ENCODE results near the gene NUBP2.
"Not testable (repeated sequence)": the region's sequence is repeated elsewhere in the genome, so short reads cannot be mapped to it uniquely, and the experiment has no call there.

The NUBP2 gene

DNA sequence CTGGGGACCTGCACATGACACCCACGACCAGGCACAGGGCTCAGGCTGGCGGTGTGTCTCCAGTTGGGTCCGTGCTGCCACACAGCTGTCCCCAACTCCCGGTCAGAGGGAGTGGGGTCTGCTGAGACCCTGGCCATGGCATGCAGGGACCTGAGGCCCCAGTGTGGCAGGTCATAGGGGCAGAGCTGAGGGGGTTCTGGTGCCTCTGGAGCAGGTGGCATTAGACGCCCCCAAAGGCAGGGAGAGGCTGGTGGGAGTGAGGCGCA, 4.2 kb downstream of the NUBP2 start:
- no peak for DNase-seq

DNA sequence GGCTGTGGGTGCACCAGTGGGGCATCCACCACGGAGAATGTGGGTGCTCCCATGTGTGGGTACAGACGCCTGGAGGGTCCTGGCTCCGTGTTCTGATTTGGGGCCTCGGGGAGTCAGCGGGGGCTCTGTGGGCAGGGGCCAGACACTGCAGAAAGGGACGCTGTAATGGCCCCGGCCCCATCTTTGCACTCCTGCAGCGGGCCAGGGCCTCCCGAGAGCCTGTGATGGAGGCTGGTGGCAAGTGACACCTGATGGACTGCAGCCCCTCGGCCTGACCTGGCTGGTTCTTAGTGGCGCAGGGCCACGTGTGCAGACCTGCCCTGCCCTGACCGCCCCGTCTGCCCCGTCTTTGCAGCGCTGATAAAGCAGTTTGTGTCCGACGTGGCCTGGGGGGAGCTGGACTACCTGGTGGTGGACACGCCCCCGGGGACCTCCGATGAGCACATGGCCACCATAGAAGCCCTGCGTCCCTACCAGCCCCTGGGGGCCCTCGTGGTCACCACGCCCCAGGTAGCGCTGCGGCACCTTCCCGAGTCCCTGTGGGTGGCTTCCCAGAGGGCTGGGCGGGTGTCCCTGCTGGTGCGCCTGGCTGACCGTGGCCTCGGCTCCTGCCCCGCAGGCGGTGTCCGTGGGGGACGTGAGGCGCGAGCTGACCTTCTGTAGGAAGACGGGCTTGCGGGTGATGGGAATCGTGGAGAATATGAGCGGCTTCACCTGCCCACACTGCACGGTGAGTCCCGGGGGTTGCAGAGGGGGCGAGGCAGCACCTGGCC, 4.7 kb downstream of the NUBP2 start:
- DNase-seq, result no peak

- DNase-seq, result no peak
These were observed 5.4 kb downstream of the NUBP2 start for GRCh38 chr16:1788095-1788707.

DNA sequence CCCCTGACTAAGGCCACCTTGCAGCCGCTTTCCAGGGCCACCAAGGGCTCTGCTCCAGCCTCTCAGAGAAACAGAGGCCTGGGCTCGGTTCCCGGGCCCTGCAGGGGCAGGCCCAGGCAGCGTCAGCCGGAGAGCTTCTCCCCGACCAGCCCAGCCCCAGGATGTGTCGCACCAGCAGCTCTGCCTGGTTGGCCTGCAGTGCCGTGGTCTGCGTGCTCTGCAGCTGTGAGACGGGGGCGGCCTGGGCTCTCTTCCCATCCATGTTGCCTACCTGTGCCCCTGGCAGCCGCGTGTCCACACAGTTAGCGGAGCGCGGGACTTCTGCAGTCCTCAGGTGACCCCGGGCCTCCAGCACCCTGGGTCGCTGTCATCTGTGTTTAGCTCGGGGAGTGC, 5.9 kb downstream of the NUBP2 start:
- DNase-seq, result no peak

GRCh38 chr16:1789643-1790045, 6.9 kb downstream of the NUBP2 start:
- no peak for DNase-seq

DNA sequence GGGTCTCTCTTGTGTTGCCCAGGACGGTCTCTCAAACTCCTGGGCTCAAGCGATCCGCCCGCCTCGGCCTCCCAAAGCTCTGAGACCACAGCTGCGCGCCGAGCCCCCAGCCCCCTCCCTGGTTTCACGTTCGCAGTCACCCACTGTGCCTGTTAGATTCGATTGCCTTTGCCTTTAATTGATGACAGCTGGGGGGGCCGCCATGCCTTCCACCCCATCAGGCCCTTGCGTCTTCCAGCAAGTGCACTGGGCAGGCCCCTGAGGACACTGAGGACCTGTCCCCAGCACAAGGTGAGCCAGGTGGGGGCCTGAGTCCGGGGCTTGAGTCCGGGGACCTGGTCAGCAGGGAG, 7.5 kb downstream of the NUBP2 start:
- DNase-seq, result no peak

DNA sequence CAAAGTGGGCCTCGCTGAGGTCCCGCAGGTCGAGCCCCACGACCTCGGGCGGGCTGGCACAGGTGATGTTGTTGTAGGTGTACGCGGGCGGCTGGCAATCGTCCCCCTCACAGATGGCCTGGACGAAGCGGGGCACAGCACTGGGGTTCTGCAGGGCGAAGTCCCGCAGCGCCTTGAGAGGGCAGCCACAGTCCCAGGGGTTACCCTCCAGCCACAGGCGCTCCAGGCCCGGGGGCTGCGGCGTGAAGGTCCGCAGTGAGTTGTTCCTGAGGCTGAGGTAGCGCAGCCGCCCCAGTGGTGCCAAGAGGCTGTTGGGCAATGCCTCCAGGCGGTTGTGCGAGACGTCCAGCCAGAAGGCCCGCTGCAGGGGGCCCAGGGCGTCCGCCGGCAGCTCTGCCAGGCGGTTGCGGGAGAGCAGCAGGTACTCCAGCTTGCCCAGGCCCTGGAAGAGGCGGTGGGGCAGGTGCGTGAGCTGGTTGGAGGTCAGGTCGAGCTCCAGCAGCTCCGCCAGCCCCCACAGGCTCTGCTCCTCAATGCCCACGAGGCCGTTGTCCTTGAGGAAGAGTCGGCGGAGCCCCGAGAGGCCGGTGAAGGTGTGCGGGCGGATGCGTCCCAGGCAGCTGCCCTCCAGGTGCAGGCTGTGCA, 8.0 kb downstream of the NUBP2 start:
- no peak for DNase-seq

GRCh38 chr16:1791256-1791942, 8.6 kb downstream of the NUBP2 start:
- DNase-seq, result no peak

DNA sequence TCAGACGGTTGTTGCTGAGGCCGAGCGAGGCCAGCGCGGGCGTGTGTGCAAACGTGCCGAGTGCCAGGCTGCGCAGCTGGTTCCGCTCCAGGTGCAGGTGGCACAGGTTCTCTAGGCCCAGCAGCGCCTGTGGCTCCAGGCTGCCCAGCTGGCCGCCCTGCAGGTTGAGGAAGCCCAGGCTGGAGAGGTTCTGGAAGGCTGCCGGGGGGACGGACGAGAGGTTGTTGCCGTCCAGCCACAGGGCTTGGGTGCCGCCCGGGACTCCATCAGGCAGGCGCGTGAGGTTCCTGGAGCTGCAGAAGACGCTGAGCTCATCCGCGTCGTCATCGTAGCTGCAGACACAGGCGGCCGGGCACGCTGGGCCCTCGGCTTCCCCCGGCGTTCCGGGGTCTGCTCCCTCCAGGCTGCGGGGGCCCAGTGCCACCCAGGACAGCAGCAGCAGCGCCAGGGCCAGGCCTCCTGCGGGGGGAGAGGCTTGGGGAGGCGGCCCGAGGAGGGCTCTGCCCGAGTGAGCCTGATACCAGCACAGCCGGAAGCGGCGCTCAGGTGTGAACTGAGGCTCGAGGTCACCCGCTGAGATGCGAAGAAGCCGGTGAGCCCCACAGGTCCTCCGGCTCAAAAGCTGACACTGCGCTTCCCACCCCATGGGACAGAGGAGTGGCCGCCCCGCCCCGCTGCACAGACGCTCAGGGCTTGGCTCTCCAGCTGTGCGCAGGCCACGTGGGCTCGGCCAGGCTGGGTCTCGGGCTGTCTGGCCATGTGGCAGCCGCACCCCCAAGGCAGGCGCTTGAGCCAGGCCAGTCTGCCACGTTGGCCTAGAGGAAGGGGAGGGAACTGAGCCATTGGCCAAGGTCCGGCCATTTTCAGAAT, 9.4 kb downstream of the NUBP2 start:
- DNase-seq, result no peak

DNA sequence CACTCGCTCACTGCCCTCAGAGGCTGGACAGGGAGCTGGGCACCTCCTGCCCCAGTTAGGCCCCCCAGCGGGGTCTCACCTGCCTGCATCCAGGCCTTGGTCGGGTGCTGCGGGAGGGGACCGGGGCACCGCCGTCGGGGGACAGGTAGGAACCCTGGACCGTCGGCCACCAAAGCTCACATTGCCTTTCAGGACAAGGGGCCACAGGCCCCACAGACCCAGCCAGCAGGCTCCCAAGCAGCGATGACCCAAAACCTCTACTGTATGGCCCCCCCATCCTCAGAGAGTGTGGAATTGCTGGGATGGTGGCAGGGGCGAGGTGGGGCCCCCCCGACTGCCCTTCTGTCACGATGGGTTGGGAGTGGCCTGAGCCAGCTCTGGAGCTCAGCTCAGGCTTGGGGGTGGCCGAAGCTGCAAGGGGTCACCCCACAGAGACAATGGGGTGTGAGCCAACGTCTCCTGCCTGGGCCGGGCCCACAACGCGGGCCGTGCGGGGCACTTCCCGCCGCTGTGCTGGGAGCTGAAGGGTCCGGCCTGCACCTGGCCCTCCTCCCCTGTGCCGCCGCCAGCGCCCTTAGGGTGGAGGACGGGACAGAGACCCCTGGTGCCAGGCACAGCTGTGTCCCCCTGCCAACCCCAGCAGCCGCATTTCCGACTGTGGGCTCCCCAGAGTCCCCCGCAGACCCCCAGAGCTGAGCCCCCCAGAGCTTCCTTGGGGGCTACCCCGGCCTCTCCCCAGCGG, 10.2 kb downstream of the NUBP2 start:
- no peak for DNase-seq

DNA sequence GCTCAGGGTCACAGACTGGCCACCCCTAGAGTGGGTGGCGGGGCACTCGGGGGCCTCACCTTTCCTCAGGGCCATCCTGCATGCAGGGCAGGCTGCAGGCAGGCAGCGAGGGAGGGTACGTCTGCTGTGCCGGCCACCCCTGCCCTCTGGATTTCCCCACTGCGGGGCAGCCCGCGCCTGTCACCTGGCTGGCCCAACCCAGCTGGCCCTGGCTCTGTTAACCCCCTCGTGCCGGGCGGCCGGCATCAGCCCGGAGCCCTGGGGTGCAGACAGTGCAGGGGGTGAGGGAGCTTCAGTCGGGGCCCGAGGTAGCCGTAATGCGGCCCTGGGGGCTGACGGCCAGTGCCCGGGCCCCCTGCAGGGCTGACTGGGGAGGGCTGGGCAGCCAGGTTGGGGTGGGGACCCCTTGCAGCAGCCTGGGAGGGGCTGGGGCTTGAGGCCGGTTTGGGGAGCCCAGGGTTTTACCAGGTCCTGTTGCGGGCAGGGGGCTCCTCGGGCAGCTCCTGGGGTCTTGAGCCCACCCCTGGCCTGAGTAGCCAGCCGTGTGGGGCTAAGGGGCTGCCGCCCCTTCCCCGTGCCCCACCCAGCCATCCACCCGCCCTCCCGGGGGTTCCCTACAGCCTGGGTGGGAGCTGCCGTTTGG, 10.9 kb downstream of the NUBP2 start, which contains the start of gene IGFALS:
Gene IGFALS, minus strand, starts transcription at position 128 of the 643 bp plus-strand sequence. Its CDS starts 53 bp downstream, at position 75.
- DNase-seq, result no peak

DNA sequence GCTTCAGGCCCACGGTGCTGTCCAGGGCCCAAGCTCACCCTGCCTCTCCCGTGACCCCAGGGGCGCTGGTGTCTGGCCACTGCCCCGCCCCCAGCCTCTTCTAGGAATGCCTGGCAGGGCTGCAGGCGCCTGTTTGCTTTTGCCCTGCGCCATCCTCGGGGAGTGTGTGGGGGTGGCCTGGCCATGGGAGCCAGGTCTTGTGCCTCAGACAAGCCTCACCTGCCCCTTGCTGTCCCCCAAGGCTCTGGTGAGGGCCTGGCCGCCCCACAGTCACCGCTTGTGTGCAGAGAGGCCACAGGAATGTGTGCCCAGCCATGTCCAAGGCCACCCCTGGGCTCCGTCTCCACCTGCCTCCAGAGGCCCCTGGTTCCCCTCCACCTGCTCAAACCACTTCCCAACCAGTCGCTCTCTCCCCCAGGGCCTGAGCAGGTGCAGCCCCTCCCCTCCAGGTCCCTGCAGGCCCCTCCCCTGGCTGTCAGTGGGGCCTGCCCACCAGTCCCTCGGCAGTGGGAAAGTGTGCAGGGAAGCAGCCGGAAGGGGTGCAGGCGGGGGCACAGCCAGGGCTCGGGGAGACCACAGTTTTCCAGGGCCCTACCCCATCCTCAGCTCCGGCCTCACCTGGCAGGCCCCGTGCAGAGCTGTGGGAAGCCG, 11.6 kb downstream of the NUBP2 start:
- peak in 1 of 2 experiments; percentile 37 for DNase-seq

DNA sequence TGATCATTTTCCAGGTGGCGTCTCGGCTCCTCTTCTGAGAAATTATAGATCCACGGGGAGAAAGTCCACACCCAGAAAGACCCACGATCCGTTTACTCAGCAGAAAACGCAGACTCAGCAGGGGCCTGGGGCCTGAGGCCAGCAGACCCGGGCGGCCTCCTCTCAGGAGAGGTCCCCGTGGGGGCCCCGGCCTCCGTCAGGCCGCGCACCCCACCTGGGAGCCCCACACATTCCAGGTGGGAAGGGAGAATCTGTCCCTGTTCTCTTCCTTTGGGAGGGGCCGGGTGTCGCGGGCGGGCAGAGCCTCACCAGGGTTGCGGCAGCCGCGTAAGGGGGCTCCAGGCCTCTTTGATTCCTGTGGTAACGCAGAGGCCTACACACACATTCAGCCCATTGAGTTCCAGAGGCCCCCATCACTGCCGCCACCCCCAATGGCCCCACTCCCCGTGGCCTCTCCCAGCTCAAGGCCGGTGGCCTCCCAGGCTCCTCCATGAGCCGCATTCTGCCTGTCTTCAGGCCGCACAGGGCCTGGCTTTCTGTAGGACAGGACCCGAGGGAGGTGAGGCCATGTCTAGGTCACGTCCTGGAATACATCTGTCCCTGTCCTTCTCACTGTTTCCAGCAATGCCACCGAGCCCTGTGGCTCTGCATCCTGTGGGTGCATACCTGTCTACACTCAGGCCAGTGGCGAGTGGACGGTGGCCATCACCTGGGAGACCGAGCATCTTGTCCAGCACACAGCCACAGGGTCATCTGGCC, 12.3 kb downstream of the NUBP2 start:
- no peak for DNase-seq

- DNase-seq, result not testable (repeated sequence)
These were observed 16.5 kb downstream of the NUBP2 start for GRCh38 chr16:1799263-1799662.

DNA sequence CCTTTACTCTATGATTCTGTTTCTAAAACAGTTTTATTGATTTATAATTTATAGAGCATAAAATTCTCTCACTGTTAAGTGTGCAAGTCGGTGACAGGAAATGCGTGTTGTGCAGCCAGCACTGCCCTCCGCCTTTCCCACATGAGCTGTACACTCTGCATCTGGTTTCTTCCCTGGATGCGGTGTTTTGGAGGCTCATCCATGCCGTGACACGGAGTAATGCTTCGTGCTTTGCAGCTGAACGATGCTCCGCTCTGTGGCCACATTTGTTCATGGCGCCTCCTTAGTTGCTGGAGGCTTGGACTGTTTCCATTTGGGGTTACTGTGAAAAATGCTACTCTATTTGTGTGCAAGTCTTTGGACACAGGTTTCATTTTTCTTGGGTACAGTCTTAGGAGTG, 17.9 kb downstream of the NUBP2 start:
- no peak for DNase-seq

DNA sequence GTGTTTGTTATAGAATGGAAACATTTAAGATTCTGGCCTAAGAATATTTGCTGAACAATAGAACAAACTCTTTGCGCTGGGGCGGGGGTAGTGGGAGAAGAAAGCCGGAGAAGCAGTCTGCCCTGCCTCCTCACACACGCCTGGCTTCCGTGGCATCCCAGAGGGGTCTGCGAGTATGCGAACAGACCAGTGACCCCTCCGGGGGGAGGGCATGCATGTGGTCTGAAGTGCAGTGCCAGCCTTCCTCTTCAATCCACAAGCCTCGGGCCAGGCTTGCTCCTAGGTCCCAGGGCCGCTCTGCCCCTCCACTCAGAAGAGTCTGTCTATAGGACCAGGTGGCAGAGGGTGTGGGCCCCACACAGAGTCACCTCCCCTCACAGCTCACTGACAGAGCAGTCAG, 24.9 kb downstream of the NUBP2 start:
- DNase-seq, result no peak

- no peak for DNase-seq
These were observed 25.9 kb downstream of the NUBP2 start for GRCh38 chr16:1808691-1809090.

GRCh38 chr16:1809281-1809801, 26.6 kb downstream of the NUBP2 start:
- no peak for DNase-seq

DNA sequence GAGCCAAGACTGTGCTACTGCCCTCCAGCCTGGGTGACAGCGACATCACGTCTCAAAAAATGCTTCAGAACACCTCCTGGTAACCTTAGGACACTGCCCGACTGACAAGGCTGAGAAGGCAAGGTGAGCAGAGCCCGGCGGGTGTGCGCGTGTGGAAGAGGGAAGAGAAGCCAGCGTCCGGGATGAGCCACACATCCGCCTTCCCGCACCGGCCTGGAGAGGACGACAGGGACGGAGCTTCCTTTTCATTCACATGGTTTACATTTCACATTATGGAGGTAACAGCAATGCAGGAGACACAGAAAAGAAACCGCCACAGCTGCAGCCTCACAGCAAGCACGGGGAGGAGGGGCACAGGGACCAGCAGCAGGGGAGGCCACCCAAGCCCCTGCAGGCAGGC, 27.3 kb downstream of the NUBP2 start:
- no peak for DNase-seq

DNA sequence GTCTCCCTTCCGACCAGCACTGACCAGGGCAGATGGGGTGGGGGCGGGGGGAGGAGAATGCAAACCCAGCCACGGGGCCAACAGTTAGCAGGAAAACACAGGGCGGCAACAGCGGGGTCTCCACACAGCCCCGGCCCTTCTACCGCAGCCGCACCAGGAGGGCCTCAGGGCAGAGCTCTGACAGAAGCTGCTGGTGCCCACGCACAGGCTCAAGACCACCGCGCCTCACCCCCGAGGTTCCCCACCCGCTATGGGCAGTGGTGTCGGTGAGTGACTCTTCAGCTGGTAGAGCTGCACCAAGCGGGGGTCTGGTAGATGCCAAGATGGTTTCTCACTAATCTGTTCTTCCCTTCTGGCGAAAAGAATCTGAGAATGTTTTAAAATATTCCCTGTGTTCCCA, 27.8 kb downstream of the NUBP2 start:
- no peak for DNase-seq

All from NCI-H187 (cell line).